Superior temporal gyrus (tissue), 1 donor: Measurements from ENCODE around the gene PRR5L.

ENCODE experiments used
- DNase-seq: peaks from one replicate; pipeline ENCODE4 v3.0.0-alpha.2; 2016; ENCODE audit errors: extremely low spot score

Gene PRR5L

GRCh38 chr11:36295926-36296325 lies at the start of gene PRR5L:
Gene PRR5L, plus strand, starts transcription at chr11:36296288. Its CDS starts 104,834 bp downstream, at chr11:36401122.
- DNase-seq = peak; percentile 92

- DNase-seq = no peak
These were observed 48.6 kb upstream of the PRR5L start for GRCh38 chr11:36247493-36247892.

- DNase-seq = no peak
These were observed 47.7 kb upstream of the PRR5L start for GRCh38 chr11:36248436-36248835.

GRCh38 chr11:36249246-36249645 lies 46.8 kb upstream of the PRR5L start:
- DNase-seq = no peak

GRCh38 chr11:36251823-36252222 lies 44.3 kb upstream of the PRR5L start:
- no peak for DNase-seq

- peak; percentile 56 for DNase-seq
These were observed 42.9 kb upstream of the PRR5L start for GRCh38 chr11:36253238-36253637.

GRCh38 chr11:36254713-36255112 lies 41.4 kb upstream of the PRR5L start:
- DNase-seq = no peak

- DNase-seq = no peak
These were observed 38.7 kb upstream of the PRR5L start for GRCh38 chr11:36257351-36257750.

GRCh38 chr11:36258730-36259360 lies 37.2 kb upstream of the PRR5L start:
- peak; percentile 76 for DNase-seq

- DNase-seq = no peak
These were observed 35.0 kb upstream of the PRR5L start for GRCh38 chr11:36261094-36261493.

- no peak for DNase-seq
These were observed 31.8 kb upstream of the PRR5L start for GRCh38 chr11:36264011-36264972.

GRCh38 chr11:36264973-36265344 lies 31.1 kb upstream of the PRR5L start:
- no peak for DNase-seq

GRCh38 chr11:36265793-36266628 lies 30.1 kb upstream of the PRR5L start:
- peak; percentile 58 for DNase-seq

GRCh38 chr11:36266767-36267166 lies 29.3 kb upstream of the PRR5L start:
- DNase-seq = no peak

- no peak for DNase-seq
These were observed 27.6 kb upstream of the PRR5L start for GRCh38 chr11:36268337-36268985.

GRCh38 chr11:36270701-36271100 lies 25.4 kb upstream of the PRR5L start:
- no peak for DNase-seq

GRCh38 chr11:36271794-36272407 lies 24.2 kb upstream of the PRR5L start:
- DNase-seq = no peak

- peak; percentile 44 for DNase-seq
These were observed 23.0 kb upstream of the PRR5L start for GRCh38 chr11:36273110-36273509.

- no peak for DNase-seq
These were observed 21.7 kb upstream of the PRR5L start for GRCh38 chr11:36274414-36274813.

- no peak for DNase-seq
These were observed 17.4 kb upstream of the PRR5L start for GRCh38 chr11:36278531-36279282.
